SK-N-MC (cell line): ENCODE data around the gene LRRC8B.

Experiments used
- EZH2 ChIP-seq: fragments of 200-600 bp; sonication (generic); IDR thresholded peaks from one replicate; pipeline ENCODE4 v1.6.1; 2017; ENCODE audit warnings: antibody characterized with exemption
- POLR2AphosphoS5 ChIP-seq: IDR thresholded peaks from 2 replicates; pipeline ENCODE4 v1.6.1; 2012; ENCODE audit warnings: mild to moderate bottlenecking, low read depth, low read length, borderline replicate concordance

GRCh38 chr1:89635825-89636815, 111.5 kb downstream of the LRRC8B start:
- TF ChIP-seq POLR2AphosphoS5: no peak
- TF ChIP-seq EZH2: no peak
